Tibial nerve (tissue), 4 donors: ENCODE data around the gene CSAD. TPM values are rescaled to one million over a fixed set of nuclear protein-coding genes. Genes with fewer than 3 reads are reported as not detected.

Experiments
- DNase-seq, 2 donors: peaks; one replicate each; pipeline ENCODE4 v3.0.0-alpha.2; 2019; ENCODE audit warnings: low spot score in 2 of 2
- H3K27ac ChIP-seq, 4 donors: fragments of 200-600 bp; sonication (generic) in 3 of 4; one replicate each; pipeline ENCODE4 v1.5.1; 2017 to 2019; ENCODE audit warnings: mild to moderate bottlenecking in 1 of 4
- H3K27me3 ChIP-seq, 2 donors: fragments of 200-600 bp; sonication (generic) in 1 of 2; one replicate each; pipeline versions ENCODE4 v1.5.1 to v1.6.0; 2017 to 2019
- H3K36me3 ChIP-seq, 3 donors: fragments of 200-600 bp; sonication (generic); one replicate each; pipeline ENCODE4 v1.5.1; 2018 to 2019
- H3K4me1 ChIP-seq, 4 donors: fragments of 200-600 bp; sonication (generic) in 3 of 4; one replicate each; pipeline ENCODE4 v1.5.1; 2017 to 2019
- H3K4me3 ChIP-seq, 4 donors: fragments of 200-600 bp; sonication (generic) in 3 of 4; one replicate each; pipeline ENCODE4 v1.5.1; 2017 to 2019; ENCODE audit warnings: mild to moderate bottlenecking in 1 of 4, moderate library complexity in 1 of 4
- H3K9me3 ChIP-seq, 4 donors: fragments of 200-600 bp; sonication (generic) in 3 of 4; one replicate each; pipeline ENCODE4 v1.5.1; 2017 to 2019
- EP300 ChIP-seq, 2 donors: sonication (generic); formaldehyde crosslinking; IDR thresholded peaks; one replicate each; pipeline ENCODE4 v1.6.1; 2017; ENCODE audit warnings: antibody characterized with exemption in 2 of 2, mild to moderate bottlenecking in 1 of 2
- POLR2A ChIP-seq, 2 donors: fragments of 450-650 bp; IDR thresholded peaks; one replicate each; pipeline ENCODE4 v1.6.1; 2017; ENCODE audit warnings: antibody characterized with exemption in 2 of 2, mild to moderate bottlenecking in 2 of 2, moderate library complexity in 2 of 2
- WGBS, 2 donors: methylation state at CpG; one replicate each; pipeline ENCODE4 v1.1.5; 2018; 5-methylcytosine and 5-hydroxymethylcytosine counted together
- total RNA-seq, 4 donors: library from RNA; depleted of rRNA; stranded (reverse); fragments of >200 nt; gene quantifications; one replicate each; pipeline ENCODE4 v1.1.0, GENCODE V29; 2016
- TF ChIP-seq, protein P1 (sequence below), 5 experiments: fragments of 200-600 bp in 3 of 5; fragments of 450-650 bp in 2 of 5; sonication (generic) in 3 of 5; IDR thresholded peaks; one replicate each; pipeline ENCODE4 v1.5.1; 2016 to 2019; ENCODE audit warnings: antibody characterized with exemption in 5 of 5, mild to moderate bottlenecking in 3 of 5, moderate library complexity in 2 of 5

The CSAD gene
- total RNA-seq, 4 donors from 2014 or later, result 52.4 to 90.6 (median 78.7) TPM

DNA sequence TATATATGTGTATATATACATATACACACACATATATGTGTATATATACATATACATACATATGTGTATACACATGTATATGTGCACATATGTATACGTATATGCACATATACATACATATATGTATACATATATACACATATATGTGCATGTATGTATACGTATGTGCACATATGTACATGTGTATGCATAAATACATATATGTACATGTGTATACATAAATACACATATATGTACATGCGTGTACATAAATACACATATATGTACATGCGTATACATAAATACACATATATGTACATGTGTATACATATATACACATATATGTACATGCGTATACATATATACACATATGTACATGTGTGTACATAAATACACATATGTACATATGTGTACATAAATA, 33.5 kb downstream of the CSAD start:
- no peaks in the 10 kb centered on the region for H3K9me3 ChIP-seq
- H3K27ac ChIP-seq, result no peak overlapping the region
- TF ChIP-seq EP300 (IDR thresholded peaks at IDR 0.05), result no peak
- TF ChIP-seq POLR2A (IDR thresholded peaks at IDR 0.05), result no peak
- TF ChIP-seq, protein P1, sequence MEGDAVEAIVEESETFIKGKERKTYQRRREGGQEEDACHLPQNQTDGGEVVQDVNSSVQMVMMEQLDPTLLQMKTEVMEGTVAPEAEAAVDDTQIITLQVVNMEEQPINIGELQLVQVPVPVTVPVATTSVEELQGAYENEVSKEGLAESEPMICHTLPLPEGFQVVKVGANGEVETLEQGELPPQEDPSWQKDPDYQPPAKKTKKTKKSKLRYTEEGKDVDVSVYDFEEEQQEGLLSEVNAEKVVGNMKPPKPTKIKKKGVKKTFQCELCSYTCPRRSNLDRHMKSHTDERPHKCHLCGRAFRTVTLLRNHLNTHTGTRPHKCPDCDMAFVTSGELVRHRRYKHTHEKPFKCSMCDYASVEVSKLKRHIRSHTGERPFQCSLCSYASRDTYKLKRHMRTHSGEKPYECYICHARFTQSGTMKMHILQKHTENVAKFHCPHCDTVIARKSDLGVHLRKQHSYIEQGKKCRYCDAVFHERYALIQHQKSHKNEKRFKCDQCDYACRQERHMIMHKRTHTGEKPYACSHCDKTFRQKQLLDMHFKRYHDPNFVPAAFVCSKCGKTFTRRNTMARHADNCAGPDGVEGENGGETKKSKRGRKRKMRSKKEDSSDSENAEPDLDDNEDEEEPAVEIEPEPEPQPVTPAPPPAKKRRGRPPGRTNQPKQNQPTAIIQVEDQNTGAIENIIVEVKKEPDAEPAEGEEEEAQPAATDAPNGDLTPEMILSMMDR (IDR thresholded peaks at IDR 0.05), result no peak
- H3K4me1 ChIP-seq, result no peaks in the 10 kb centered on the region
- WGBS, 2 donors, result 89 to 93% methylated on average over 5 of the region's 5 CpGs
- no peaks in the 10 kb centered on the region for H3K36me3 ChIP-seq
- no peaks in the 10 kb centered on the region for H3K27me3 ChIP-seq
- no peak overlapping the region for H3K4me3 ChIP-seq
- DNase-seq, result no peak

DNA sequence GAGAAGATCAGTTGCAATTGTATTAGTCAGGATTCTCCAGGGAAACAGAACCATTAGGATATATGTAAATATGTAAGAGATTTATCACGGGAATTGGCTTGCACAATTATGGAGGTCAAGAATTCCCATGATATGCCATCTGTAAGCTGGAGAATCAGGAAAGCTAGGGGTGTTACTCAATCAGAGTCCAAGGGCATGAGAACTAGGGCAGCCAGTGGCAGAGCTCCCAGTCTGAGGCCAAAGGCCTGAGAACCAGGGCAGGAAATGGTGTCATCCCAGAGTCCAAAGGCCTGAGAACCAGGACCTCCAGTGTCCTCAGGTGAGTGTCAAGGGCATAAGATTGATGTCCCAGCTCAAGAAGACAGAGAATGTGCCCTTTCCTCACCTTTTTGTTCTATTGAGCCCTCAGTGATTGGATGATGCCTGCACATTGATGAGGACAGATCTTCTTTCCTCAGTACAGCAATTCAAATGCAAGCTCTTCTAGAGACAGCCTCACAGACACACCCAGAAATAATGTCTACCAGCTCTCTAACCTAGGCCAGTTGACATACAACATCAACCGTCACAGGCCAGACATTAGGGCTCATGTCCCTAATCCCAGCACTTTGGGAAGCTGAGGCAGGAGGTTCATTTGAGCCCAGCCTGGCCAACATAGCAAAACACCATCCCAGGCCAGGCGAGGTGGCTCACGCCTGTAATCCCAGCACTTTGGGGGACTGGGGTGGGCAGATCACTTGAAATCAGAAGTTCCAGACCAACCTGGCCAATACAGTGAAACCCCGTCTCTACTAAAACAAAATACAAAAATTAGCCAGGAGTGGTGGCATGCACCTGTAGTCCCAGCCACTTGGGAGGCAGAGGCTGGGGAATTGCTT, 35.1 kb downstream of the CSAD start:
- H3K4me1 ChIP-seq, result no peaks in the 10 kb centered on the region
- no peak overlapping the region for H3K4me3 ChIP-seq
- 90 to 91% methylated on average over 5 of the region's 5 CpGs for WGBS, 2 donors
- TF ChIP-seq POLR2A (IDR thresholded peaks at IDR 0.05) (no peak), EP300 (IDR thresholded peaks at IDR 0.05) (no peak)
- TF ChIP-seq, protein P1 (IDR thresholded peaks at IDR 0.05), result no peak
- no peaks in the 10 kb centered on the region for H3K9me3 ChIP-seq
- no peaks in the 10 kb centered on the region for H3K27me3 ChIP-seq
- H3K27ac ChIP-seq, result no peak overlapping the region
- H3K36me3 ChIP-seq, result no peaks in the 10 kb centered on the region
- no peak for DNase-seq

DNA sequence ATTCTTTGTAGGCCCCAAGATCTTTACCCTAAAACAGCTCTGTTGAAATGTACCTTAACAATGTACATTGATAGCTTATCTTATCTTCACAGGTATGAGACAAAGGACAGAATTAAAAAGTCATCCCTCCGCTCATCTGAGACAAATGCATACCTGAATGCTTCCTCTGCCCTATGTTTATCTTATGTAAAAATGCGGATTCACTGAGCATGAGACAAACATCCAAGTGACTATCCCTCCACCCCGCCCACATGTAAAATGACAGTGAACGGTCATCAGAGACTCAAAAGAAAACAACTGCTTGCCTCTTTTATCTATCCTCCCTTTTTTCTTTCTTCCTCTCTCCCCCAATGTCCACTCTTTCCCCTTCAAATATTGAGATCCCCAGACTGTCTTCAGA, 37.4 kb downstream of the CSAD start:
- Histone ChIP-seq H3K9me3 (no peaks in the 10 kb centered on the region), H3K36me3 (no peaks in the 10 kb centered on the region), H3K27me3 (no peaks in the 10 kb centered on the region), H3K4me1 (no peaks in the 10 kb centered on the region), H3K4me3 (no peak overlapping the region), H3K27ac (no peak overlapping the region)
- 80 to 82% methylated on average over 4 of the region's 4 CpGs for WGBS, 2 donors
- TF ChIP-seq, protein P1 (IDR thresholded peaks at IDR 0.05), result no peak
- no peak for TF ChIP-seq EP300 (IDR thresholded peaks at IDR 0.05)
- no peak for TF ChIP-seq POLR2A (IDR thresholded peaks at IDR 0.05)
- DNase-seq, result no peak

DNA sequence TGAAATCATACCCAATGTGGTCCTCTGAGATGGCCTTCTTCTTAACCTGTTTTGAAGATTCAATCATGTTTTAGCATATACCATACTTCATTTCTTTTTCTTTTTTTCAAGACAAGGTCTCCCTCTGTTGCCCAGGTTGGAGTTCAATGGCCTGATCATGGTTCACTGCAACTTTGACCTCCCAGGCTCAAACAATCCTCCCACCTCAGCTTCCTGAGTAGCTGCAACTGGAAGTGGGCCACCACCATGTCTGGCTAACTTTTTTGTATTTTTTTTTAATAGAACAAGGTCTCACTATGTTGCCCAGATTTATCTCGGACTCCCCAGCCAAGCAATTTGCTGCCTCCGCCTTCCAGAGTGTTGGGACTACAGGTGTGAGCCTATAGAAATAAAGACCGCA, 47.0 kb downstream of the CSAD start:
- TF ChIP-seq, protein P1 (IDR thresholded peaks at IDR 0.05), result no peak
- no peak for TF ChIP-seq POLR2A (IDR thresholded peaks at IDR 0.05)
- Histone ChIP-seq H3K9me3 (peaks cover 0 to 11% (median 0%) of the 10 kb centered on the region in 4 donors), H3K27me3 (no peaks in the 10 kb centered on the region), H3K4me1 (no peaks in the 10 kb centered on the region), H3K36me3 (no peaks in the 10 kb centered on the region), H3K27ac (no peak overlapping the region), H3K4me3 (no peak overlapping the region)
- 93 to 95% methylated on average over 3 of the region's 3 CpGs for WGBS, 2 donors
- DNase-seq, result no peak

DNA sequence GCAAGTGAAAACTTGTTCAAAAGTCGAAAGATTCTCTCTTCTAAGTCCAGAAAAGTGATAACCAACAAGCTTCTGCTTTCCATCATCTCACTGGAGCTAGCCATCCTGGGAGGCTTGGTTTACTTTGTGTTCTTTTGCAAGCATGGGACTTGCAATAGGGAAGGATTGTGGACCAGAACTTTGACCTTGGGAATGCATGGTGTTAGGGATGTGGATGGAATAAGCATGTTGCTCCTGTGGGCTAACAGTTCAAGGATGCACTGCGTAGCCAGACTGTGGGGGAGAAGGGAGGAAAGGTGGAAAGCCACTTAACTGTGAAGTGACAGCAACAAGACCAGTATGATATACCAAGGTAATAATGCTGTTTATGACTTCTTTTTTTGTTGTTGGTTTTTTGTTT, 48.9 kb downstream of the CSAD start:
- Histone ChIP-seq H3K4me1 (no peaks in the 10 kb centered on the region), H3K4me3 (no peak overlapping the region), H3K9me3 (peaks cover 0 to 7% (median 0%) of the 10 kb centered on the region in 4 donors), H3K27me3 (no peaks in the 10 kb centered on the region), H3K36me3 (no peaks in the 10 kb centered on the region), H3K27ac (no peak overlapping the region)
- TF ChIP-seq EP300 (IDR thresholded peaks at IDR 0.05) (no peak), POLR2A (IDR thresholded peaks at IDR 0.05) (no peak)
- TF ChIP-seq, protein P1 (IDR thresholded peaks at IDR 0.05), result no peak
- 91 to 98% methylated on average over 2 of the region's 2 CpGs for WGBS, 2 donors
- DNase-seq, result no peak
